ENCODE measurements around the gene EIF4E3. TPM values are rescaled to one million over a fixed set of nuclear protein-coding genes. Genes with fewer than 3 reads are reported as not detected.

The EIF4E3 gene
- polyA plus RNA-seq, 3 donors from 2014 or later, result 20.0 to 44.3 (median 36.1) TPM

GRCh38 chr3:71646971-71647370 is 78.2 kb downstream of the EIF4E3 start:
- H3K4me3 Mint-ChIP-seq, result no peak overlapping the region
- H3K27me3 Mint-ChIP-seq (ENCODE audit: low read depth in 3 of 3), result peaks cover 0 to 3% (median 0%) of the 10 kb centered on the region in 3 donors
- no peaks in the 10 kb centered on the region for H3K4me1 Mint-ChIP-seq
- H3K9me3 Mint-ChIP-seq, result no peaks in the 10 kb centered on the region
- no peak for DNase-seq
- H3K36me3 Mint-ChIP-seq, result peaks cover 9 to 11% (median 11%) of the 10 kb centered on the region in 3 donors
- no peak overlapping the region for H3K27ac Mint-ChIP-seq

GRCh38 chr3:71645140-71645539 is 80.1 kb downstream of the EIF4E3 start:
- H3K9me3 Mint-ChIP-seq, result no peaks in the 10 kb centered on the region

GRCh38 chr3:71641674-71642073 is 83.5 kb downstream of the EIF4E3 start:
- no peak for DNase-seq
- Mint-ChIP-seq H3K36me3 (peaks cover 11 to 16% (median 13%) of the 10 kb centered on the region in 3 donors), H3K9me3 (no peaks in the 10 kb centered on the region), H3K27me3 (ENCODE audit: low read depth in 3 of 3) (peaks cover 0 to 1% (median 0%) of the 10 kb centered on the region in 3 donors), H3K4me1 (no peaks in the 10 kb centered on the region), H3K4me3 (no peak overlapping the region), H3K27ac (no peak overlapping the region)

More at GRCh38 chr3:71645140-71645539, 80.1 kb downstream of the EIF4E3 start:
- Mint-ChIP-seq H3K4me3 (no peak overlapping the region), H3K27ac (no peak overlapping the region), H3K36me3 (peaks cover 10 to 12% (median 11%) of the 10 kb centered on the region in 3 donors), H3K27me3 (ENCODE audit: low read depth in 3 of 3) (peaks cover 0 to 3% (median 0%) of the 10 kb centered on the region in 3 donors), H3K4me1 (no peaks in the 10 kb centered on the region)
- DNase-seq, result no peak

- no peaks in the 10 kb centered on the region for H3K9me3 Mint-ChIP-seq
- no peak for DNase-seq
- H3K27me3 Mint-ChIP-seq (ENCODE audit: low read depth in 3 of 3), result peaks cover 0 to 2% (median 0%) of the 10 kb centered on the region in 3 donors
- no peak overlapping the region for H3K4me3 Mint-ChIP-seq
- peaks cover 11 to 18% (median 13%) of the 10 kb centered on the region in 3 donors for H3K36me3 Mint-ChIP-seq
- H3K4me1 Mint-ChIP-seq, result no peaks in the 10 kb centered on the region
- H3K27ac Mint-ChIP-seq, result no peak overlapping the region
Observed at GRCh38 chr3:71640331-71640983, 84.7 kb downstream of the EIF4E3 start.

- peaks cover 4 to 13% (median 7%) of the 10 kb centered on the region in 3 donors for H3K36me3 Mint-ChIP-seq
- no peak overlapping the region for H3K4me3 Mint-ChIP-seq
- no peak overlapping the region for H3K27ac Mint-ChIP-seq
- no peak for DNase-seq
- H3K9me3 Mint-ChIP-seq, result no peaks in the 10 kb centered on the region
- H3K4me1 Mint-ChIP-seq, result no peaks in the 10 kb centered on the region
- peaks cover 0 to 3% (median 2%) of the 10 kb centered on the region in 3 donors for H3K27me3 Mint-ChIP-seq (ENCODE audit: low read depth in 3 of 3)
Observed at GRCh38 chr3:71636482-71636881, 88.7 kb downstream of the EIF4E3 start.

GRCh38 chr3:71636001-71636400 is 89.2 kb downstream of the EIF4E3 start:
- no peak overlapping the region for H3K27ac Mint-ChIP-seq
- no peak overlapping the region for H3K4me3 Mint-ChIP-seq
- H3K9me3 Mint-ChIP-seq, result no peaks in the 10 kb centered on the region
- H3K4me1 Mint-ChIP-seq, result no peaks in the 10 kb centered on the region
- H3K36me3 Mint-ChIP-seq, result peaks cover 4 to 13% (median 10%) of the 10 kb centered on the region in 3 donors
- H3K27me3 Mint-ChIP-seq (ENCODE audit: low read depth in 3 of 3), result peaks cover 0 to 5% (median 2%) of the 10 kb centered on the region in 3 donors
- no peak for DNase-seq

- H3K9me3 Mint-ChIP-seq, result no peaks in the 10 kb centered on the region
- no peaks in the 10 kb centered on the region for H3K4me1 Mint-ChIP-seq
- peaks cover 0 to 13% (median 9%) of the 10 kb centered on the region in 3 donors for H3K36me3 Mint-ChIP-seq
- H3K4me3 Mint-ChIP-seq, result no peak overlapping the region
- peaks cover 0 to 5% (median 2%) of the 10 kb centered on the region in 3 donors for H3K27me3 Mint-ChIP-seq (ENCODE audit: low read depth in 3 of 3)
- H3K27ac Mint-ChIP-seq, result no peak overlapping the region
- no peak for DNase-seq
Observed at GRCh38 chr3:71634671-71635070, 90.5 kb downstream of the EIF4E3 start.

- Mint-ChIP-seq H3K9me3 (no peaks in the 10 kb centered on the region), H3K36me3 (peaks cover 0 to 18% (median 6%) of the 10 kb centered on the region in 3 donors), H3K27me3 (ENCODE audit: low read depth in 3 of 3) (peaks cover 0 to 5% (median 0%) of the 10 kb centered on the region in 3 donors), H3K4me3 (no peak overlapping the region), H3K4me1 (peaks cover 0 to 6% of the 10 kb centered on the region in 2 donors), H3K27ac (no peak overlapping the region)
- no peak for DNase-seq
Observed at GRCh38 chr3:71629711-71630110, 95.5 kb downstream of the EIF4E3 start.

GRCh38 chr3:71629289-71629688 is 95.9 kb downstream of the EIF4E3 start:
- peaks cover 0 to 6% of the 10 kb centered on the region in 2 donors for H3K4me1 Mint-ChIP-seq
- DNase-seq, result no peak
- H3K27me3 Mint-ChIP-seq (ENCODE audit: low read depth in 3 of 3), result peaks cover 0 to 5% (median 0%) of the 10 kb centered on the region in 3 donors
- no peaks in the 10 kb centered on the region for H3K9me3 Mint-ChIP-seq
- H3K27ac Mint-ChIP-seq, result no peak overlapping the region
- no peak overlapping the region for H3K4me3 Mint-ChIP-seq
- peaks cover 0 to 18% (median 6%) of the 10 kb centered on the region in 3 donors for H3K36me3 Mint-ChIP-seq

GRCh38 chr3:71628522-71628921 is 96.7 kb downstream of the EIF4E3 start:
- Mint-ChIP-seq H3K4me1 (peaks cover 0 to 6% of the 10 kb centered on the region in 2 donors), H3K27ac (no peak overlapping the region), H3K27me3 (ENCODE audit: low read depth in 3 of 3) (peaks cover 0 to 5% (median 0%) of the 10 kb centered on the region in 3 donors), H3K4me3 (no peak overlapping the region), H3K36me3 (peaks cover 0 to 18% (median 6%) of the 10 kb centered on the region in 3 donors), H3K9me3 (no peaks in the 10 kb centered on the region)
- DNase-seq, result no peak

- peaks cover 4 to 9% (median 5%) of the 10 kb centered on the region in 3 donors for H3K36me3 Mint-ChIP-seq
- H3K4me3 Mint-ChIP-seq, result no peak overlapping the region
- H3K27me3 Mint-ChIP-seq (ENCODE audit: low read depth in 3 of 3), result peaks cover 0 to 2% (median 0%) of the 10 kb centered on the region in 3 donors
- H3K4me1 Mint-ChIP-seq, result peaks cover 0 to 6% of the 10 kb centered on the region in 2 donors
- no peak overlapping the region for H3K27ac Mint-ChIP-seq
- DNase-seq, result no peak
- H3K9me3 Mint-ChIP-seq, result no peaks in the 10 kb centered on the region
Observed at GRCh38 chr3:71625676-71626075, 99.5 kb downstream of the EIF4E3 start.

Other genes with a start within 250 kb of the EIF4E3 start
- gene FOXP1, start 141.7 kb downstream of the EIF4E3 start, polyA plus RNA-seq, result 100 to 1,000 TPM in 1 of 3 donors, 10 to 100 TPM in 2; 68.2 to 133 (median 84.0) TPM
- gene GPR27, start 28.5 kb upstream of the EIF4E3 start, polyA plus RNA-seq, result 1 to 10 TPM in 1 of 3 donors, under 1 TPM in 1, not detected in 1; 0.22 to 1.3 TPM
- gene PROK2, start 59.7 kb upstream of the EIF4E3 start, polyA plus RNA-seq, result not detected

All from immature natural killer cell (primary cell).